ENCODE measurements around the gene GSX1.
"Not testable (repeated sequence)": the region's sequence is repeated elsewhere in the genome, so short reads cannot be mapped to it uniquely, and the experiment has no call there.

GSX1 gene

GRCh38 chr13:27793507-27794367, 1.5 kb downstream of the GSX1 start:
- DNase-seq (ENCODE audit: low read depth, low spot score): no peak
- no peak overlapping the region for H3K27ac ChIP-seq

GRCh38 chr13:27794368-27794691, 2.0 kb downstream of the GSX1 start:
- no peak overlapping the region for H3K27ac ChIP-seq
- DNase-seq (ENCODE audit: low read depth, low spot score): no peak

- DNase-seq (ENCODE audit: low read depth, low spot score): no peak
- no peak overlapping the region for H3K27ac ChIP-seq
Observed at GRCh38 chr13:27794921-27795717, 2.8 kb downstream of the GSX1 start.

GRCh38 chr13:27795718-27796019, 3.4 kb downstream of the GSX1 start:
- no peak for DNase-seq (ENCODE audit: low read depth, low spot score)

GRCh38 chr13:27796544-27797227, 4.4 kb downstream of the GSX1 start:
- no peak overlapping the region for H3K27ac ChIP-seq
- no peak for DNase-seq (ENCODE audit: low read depth, low spot score)

More at GRCh38 chr13:27795718-27796019, 3.4 kb downstream of the GSX1 start:
- no peak overlapping the region for H3K27ac ChIP-seq

- H3K27ac ChIP-seq: no peak overlapping the region
- DNase-seq (ENCODE audit: low read depth, low spot score): no peak
Observed at GRCh38 chr13:27797228-27797624, 4.9 kb downstream of the GSX1 start.

DNA sequence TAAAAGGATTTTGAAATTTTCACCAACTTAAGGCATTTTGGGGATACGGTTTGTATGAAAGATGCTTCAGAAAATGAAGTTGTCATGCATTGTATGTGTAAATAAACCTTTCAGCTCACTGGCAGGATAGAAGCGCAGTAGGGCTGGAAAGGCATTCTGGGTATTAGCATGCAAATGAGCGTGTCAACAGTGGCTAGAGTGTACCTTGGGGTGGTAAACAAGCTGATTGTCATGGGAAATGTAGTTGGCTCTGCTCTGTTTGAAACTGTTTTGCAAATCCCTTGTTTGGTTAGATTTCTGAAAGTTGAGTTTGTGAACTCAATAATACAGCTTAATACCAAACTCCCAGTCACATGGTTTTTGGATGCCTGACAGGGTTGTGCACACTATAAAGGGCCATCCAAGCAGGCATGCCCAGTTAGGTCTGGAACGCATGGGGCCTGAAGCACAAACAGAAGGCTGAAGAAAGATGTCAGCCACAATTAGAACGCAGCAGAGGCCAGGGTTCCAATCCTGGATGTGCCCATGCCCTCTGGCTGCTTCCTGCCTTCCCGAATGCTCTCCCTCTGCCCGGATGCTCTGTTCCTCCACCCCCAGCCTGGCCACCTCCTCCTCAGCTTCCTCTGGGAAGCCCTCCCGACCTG, 14.6 kb downstream of the GSX1 start:
- DNase-seq (ENCODE audit: low read depth, low spot score): no peak
- no peak overlapping the region for H3K27ac ChIP-seq

DNA sequence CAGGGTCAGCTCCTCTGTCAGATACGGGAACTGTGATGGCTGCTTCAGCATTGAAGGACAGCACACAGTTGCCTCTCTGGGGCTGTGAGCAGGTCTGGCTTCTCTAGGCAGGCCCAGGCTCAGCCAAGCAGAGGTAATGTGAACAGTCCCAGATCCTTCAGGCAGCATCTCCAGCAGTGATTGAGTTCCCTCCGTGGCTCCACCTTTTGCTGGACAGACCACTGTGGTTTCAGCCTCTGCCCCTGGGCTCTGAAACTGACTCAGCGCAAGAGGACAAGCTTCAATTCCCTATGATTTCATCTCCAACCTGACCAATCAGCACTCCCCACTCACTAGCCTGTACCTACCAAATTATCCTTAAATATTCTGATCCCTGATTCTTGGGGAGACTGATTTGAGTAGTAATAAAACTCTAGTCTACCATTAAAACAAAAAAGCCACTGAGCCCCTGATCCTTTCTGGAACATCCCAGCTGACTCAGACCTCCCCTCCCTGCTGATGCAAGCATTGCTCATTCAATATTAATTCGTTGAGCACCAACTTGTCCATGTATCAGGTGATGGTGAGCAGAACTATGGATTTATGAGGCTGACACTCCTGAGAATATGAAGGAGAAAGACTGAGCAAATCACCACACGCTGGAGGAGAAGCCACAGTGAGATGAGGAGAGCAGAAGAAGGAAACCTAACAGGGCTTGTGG, 16.7 kb downstream of the GSX1 start:
- peak; percentile 73 for DNase-seq (ENCODE audit: low read depth, low spot score)
- H3K27ac ChIP-seq: peak overlapping the region; percentile 81

- no peak for DNase-seq (ENCODE audit: low read depth, low spot score)
- H3K27ac ChIP-seq: peak overlapping the region; percentile 81
Observed at GRCh38 chr13:27810009-27810408, 17.7 kb downstream of the GSX1 start.

GRCh38 chr13:27810461-27810860, 18.2 kb downstream of the GSX1 start:
- no peak for DNase-seq (ENCODE audit: low read depth, low spot score)
- peak overlapping the region; percentile 81 for H3K27ac ChIP-seq

DNA sequence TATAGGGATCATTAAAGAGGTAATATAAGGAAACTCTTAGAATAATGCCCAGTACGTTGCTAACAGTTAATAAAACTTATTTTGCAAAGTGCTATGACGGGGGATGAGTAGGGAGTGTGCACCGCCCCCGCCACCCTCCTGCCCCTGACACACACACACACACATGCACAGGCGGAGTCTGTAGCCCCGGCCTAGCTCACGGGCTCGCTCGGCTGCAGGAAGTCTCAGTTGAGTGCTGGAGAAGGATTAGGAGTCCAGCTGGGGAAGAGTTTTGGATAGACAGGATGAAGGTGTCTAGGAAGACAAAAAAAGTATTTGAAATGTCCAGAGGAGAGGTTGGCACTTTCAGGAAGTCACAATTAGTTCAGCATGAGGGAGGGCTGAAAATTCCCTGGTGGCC, 21.5 kb downstream of the GSX1 start:
- no peak for DNase-seq (ENCODE audit: low read depth, low spot score)
- H3K27ac ChIP-seq: no peak overlapping the region

GRCh38 chr13:27817832-27818231, 25.5 kb downstream of the GSX1 start:
- H3K27ac ChIP-seq; DNase-seq (ENCODE audit: low read depth, low spot score): not testable (repeated sequence)

- no peak for DNase-seq (ENCODE audit: low read depth, low spot score)
- no peak overlapping the region for H3K27ac ChIP-seq
Observed at GRCh38 chr13:27820524-27821482, 28.5 kb downstream of the GSX1 start.

- DNase-seq (ENCODE audit: low read depth, low spot score): no peak
- H3K27ac ChIP-seq: no peak overlapping the region
Observed at GRCh38 chr13:27821566-27821965, 29.3 kb downstream of the GSX1 start.

DNA sequence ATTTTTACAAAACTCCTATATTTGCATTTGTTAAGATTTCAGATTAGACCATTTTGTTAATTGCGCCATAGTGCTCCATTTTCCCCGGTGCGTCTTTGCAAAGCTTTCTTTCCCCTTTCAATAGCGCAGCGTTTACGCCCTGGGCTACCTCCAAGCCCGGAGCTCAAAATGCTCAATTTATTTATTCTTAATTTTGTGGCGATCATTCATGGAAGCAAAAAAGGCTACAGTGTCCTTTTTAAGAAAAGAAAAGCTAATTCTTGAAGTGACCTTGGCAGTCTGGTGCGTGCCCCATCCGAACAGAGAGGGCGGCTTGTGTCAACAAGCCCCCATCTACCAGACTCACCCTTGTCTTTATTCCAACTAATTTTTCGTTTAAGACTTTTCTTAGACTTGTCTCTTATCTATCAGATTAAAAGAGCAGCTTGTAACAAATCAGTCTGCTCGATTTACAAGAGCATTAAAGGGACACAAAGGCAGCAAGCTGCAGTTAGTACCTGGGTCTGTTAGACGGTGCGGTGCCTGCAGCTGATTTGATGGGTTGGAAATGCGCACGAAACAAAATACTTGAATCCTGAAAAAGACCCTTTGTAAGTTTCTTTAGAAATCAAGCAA, 30.1 kb downstream of the GSX1 start:
- DNase-seq (ENCODE audit: low read depth, low spot score): no peak
- no peak overlapping the region for H3K27ac ChIP-seq

DNA sequence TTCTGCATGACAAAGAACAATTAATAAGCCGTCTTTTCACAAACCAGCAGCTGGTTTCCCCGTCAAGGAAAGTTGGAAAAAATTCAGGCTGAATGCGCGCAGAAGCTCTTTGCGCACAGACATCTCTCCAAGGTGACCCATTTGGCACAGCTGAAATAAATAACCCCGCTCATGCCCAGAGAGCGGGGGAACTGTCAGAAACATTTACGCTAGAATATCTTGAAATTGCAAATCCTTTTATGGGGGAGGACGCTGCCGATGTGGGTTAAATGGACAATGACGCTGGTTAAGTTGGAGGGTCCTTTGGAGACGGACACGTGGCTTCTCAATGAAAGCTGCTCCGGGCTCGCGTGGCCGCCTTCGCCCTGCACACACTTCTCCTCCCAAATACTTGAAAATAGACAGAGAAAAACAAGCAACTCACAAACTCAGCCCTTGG, 30.6 kb downstream of the GSX1 start:
- no peak for DNase-seq (ENCODE audit: low read depth, low spot score)
- no peak overlapping the region for H3K27ac ChIP-seq

DNA sequence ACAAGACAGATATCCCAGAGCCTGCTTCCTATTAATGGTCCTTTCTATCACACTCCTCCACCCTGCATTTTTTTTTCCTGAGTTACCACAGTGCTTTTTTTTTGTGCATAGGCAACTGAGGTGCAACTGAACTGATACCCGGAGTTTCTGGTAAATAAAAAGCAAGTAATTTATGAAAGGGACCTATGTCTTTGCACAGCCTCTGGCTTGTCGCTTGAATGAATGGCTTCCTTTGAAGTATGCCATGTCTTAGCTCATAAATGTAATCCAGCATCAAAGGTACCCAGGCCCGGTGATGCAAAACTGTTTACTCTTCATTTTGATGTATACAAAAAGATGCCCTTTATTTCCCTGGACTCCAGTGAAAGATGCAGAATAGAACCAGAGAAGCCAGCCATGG, 31.8 kb downstream of the GSX1 start:
- no peak for DNase-seq (ENCODE audit: low read depth, low spot score)
- H3K27ac ChIP-seq: no peak overlapping the region

- DNase-seq (ENCODE audit: low read depth, low spot score): no peak
- H3K27ac ChIP-seq: no peak overlapping the region
Observed at GRCh38 chr13:27825072-27825471, 32.8 kb downstream of the GSX1 start.

Measured in epithelial cell of prostate (primary cell).